ENCODE data around the gene RAD51B.
A peak's percentile ranks its signal among the peaks of the same experiment; 100 is the strongest.

Gene RAD51B

GRCh38 chr14:68359022-68359836, 539.6 kb downstream of the RAD51B start:
- no peak for TF ChIP-seq CTCF (IDR thresholded peaks at IDR 0.05; ENCODE audit: low read depth, low read length)
- no peak overlapping the region for H3K4me3 ChIP-seq (ENCODE audit: low read depth, low read length)
- in situ Hi-C loops (cut with HindIII; ENCODE audit: low sequenced_read_pairs), result no loop called here
- DNase-seq (ENCODE audit: low read depth, low spot score), result no peak

GRCh38 chr14:68359837-68360552, 540.4 kb downstream of the RAD51B start:
- no peak overlapping the region for H3K4me3 ChIP-seq (ENCODE audit: low read depth, low read length)
- no peak for TF ChIP-seq CTCF (IDR thresholded peaks at IDR 0.05; ENCODE audit: low read depth, low read length)
- DNase-seq (ENCODE audit: low read depth, low spot score), result peak; percentile 48
- in situ Hi-C loops (cut with HindIII; ENCODE audit: low sequenced_read_pairs), result no loop called here

GRCh38 chr14:68361231-68361630, 541.7 kb downstream of the RAD51B start:
- TF ChIP-seq CTCF (IDR thresholded peaks at IDR 0.05; ENCODE audit: low read depth, low read length), result no peak
- in situ Hi-C loops (cut with HindIII; ENCODE audit: low sequenced_read_pairs), result no loop called here
- no peak overlapping the region for H3K4me3 ChIP-seq (ENCODE audit: low read depth, low read length)
- DNase-seq (ENCODE audit: low read depth, low spot score), result peak; percentile 95

GRCh38 chr14:68362846-68363245, 543.3 kb downstream of the RAD51B start:
- TF ChIP-seq CTCF (IDR thresholded peaks at IDR 0.05; ENCODE audit: low read depth, low read length), result no peak
- DNase-seq (ENCODE audit: low read depth, low spot score), result no peak
- in situ Hi-C loops (cut with HindIII; ENCODE audit: low sequenced_read_pairs), result no loop called here
- no peak overlapping the region for H3K4me3 ChIP-seq (ENCODE audit: low read depth, low read length)

- no peak overlapping the region for H3K4me3 ChIP-seq (ENCODE audit: low read depth, low read length)
- no peak for DNase-seq (ENCODE audit: low read depth, low spot score)
- in situ Hi-C loops (cut with HindIII; ENCODE audit: low sequenced_read_pairs), result no loop called here
- no peak for TF ChIP-seq CTCF (IDR thresholded peaks at IDR 0.05; ENCODE audit: low read depth, low read length)
Measured at GRCh38 chr14:68363466-68363842, 543.9 kb downstream of the RAD51B start.

GRCh38 chr14:68363843-68364767, 544.5 kb downstream of the RAD51B start:
- no peak for TF ChIP-seq CTCF (IDR thresholded peaks at IDR 0.05; ENCODE audit: low read depth, low read length)
- peak; percentile 94 for DNase-seq (ENCODE audit: low read depth, low spot score)
- no peak overlapping the region for H3K4me3 ChIP-seq (ENCODE audit: low read depth, low read length)
- in situ Hi-C loops (cut with HindIII; ENCODE audit: low sequenced_read_pairs), result no loop called here
